GM18861 (cell line): ENCODE data around the gene INPP4B.

ENCODE experiments used
- ATAC-seq: cut with Tn5 transposase; IDR thresholded peaks from one replicate; pipeline ENCODE4 v1.9.1; 2021; ENCODE audit not compliant: unreplicated experiment

Gene INPP4B

GRCh38 chr4:142741995-142742394 is 104.1 kb downstream of the INPP4B start:
- ATAC-seq = no peak

DNA sequence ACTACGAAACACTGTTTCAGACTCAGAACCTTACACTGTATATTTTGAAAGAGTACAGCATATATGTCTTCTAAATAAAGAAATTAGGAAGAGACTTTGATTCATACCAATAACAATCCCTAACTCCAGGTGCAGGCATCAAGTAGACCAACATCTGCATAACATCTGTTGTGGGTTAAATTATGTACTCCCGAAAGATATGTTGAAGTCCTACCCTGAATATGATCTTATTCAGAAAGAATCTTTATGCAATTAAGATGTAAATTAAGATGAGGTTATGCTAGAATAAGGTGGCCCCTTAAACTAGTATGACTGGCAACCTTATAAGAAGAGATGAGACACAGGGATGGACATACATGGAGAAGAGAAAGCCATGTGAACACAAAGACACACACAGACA is 117.9 kb downstream of the INPP4B start:
- no peak for ATAC-seq

DNA sequence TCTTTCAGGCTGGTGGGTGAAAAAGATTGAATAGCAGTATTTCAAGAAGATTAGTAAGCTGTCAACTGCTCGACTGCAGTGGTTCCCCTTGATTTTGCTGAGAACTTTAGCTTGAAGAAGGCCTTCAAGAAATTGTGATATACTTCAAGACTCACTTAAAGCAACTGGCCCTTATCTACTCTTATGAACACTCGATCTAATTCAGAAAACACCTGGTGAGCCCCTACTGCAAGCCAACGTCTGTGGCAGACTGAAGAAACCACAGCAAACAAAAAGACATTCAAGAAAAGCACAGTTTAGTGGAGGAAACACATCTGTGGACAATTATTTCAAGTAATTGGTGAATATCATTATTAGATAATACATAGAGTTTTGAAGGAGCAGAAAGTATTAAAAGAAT is 119.0 kb downstream of the INPP4B start:
- no peak for ATAC-seq

DNA sequence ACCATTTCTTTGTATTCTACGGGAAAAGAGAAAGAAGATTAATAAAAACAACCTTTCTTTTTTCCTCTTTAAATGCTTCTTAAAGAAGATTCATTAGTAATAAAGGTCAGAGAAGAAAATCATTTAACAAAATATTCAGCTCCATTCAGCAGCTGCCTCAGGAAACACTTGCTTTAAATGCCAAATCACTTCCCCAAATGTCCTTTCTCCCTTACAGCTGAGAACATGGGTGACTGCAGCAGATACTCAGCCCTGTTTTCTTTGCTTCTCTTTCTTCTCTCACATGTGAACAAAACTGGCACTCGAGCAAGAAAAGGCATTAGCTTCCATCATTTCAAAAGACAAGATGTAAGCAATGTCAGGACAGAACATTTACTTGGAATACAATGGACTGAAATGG is 120.2 kb downstream of the INPP4B start:
- ATAC-seq = no peak

DNA sequence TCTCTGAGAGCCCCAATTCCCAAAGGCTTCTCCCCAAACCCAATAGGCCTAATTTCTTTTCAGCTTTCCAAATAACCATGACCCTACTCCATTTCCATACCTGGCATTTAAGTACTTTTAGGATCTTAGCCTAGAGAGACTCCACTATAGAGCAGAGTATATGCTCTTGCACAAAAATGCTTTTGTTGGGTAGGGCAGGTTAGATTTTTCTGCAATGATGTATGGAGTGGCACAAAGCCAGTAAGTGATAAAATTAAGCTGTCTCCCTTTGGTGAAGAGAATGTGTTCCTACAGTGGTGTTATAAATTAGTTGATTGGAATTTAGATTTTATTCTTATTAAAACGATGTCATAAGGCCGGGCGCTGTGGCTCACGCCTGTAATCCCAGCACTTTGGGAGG is 124.9 kb downstream of the INPP4B start:
- ATAC-seq = no peak

DNA sequence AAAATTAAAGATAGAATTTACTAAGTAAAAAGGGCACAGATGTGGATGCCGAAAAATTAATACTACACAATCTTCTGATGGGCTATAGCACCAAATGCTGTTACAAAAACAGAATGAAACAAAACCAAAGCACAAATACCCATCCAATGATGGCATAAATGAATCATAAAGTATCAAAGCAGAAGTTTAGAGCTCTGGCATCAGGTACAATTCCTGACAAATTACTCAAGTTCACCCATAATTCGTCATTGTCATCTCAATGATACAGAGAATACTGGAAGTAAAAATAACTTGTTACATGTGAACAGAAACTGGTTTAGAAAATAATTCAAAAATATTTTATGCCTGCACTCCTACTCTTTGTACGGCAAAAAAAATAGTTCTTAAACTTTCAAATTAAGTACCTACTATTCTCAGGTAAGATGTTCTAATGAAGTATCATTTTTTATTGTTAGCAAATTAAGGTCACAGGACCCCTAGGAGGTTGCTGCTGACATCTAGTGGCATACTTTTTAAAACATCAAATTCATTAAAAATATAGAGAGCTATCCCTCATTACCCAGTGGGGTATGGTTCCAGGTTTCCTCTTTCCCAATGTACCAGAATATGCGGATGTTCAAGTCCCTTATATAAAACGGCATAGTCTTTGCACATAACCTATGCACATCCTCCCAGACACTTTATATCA is 126.1 kb downstream of the INPP4B start:
- ATAC-seq = no peak

DNA sequence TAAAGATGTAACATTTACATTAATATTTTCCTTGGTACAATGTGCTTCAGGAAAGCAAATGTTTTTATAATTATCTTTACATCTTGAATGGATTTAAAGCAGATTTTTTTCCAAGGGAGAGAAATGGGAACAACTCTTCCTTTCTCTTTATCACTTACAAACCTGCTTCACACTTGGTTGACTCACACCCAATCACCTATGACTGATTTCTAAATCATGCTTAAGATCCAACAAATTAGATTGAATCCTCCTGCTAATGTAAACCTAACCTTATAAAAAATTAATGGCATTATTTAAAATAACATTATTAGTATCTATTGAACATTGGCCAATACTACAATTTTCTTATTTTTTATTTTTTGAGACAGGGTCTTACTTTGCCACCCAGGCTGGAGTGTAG is 127.1 kb downstream of the INPP4B start:
- no peak for ATAC-seq

- no peak for ATAC-seq
These were observed 130.4 kb downstream of the INPP4B start for GRCh38 chr4:142715727-142716126.

GRCh38 chr4:142713282-142714030 is 132.6 kb downstream of the INPP4B start:
- no peak for ATAC-seq

DNA sequence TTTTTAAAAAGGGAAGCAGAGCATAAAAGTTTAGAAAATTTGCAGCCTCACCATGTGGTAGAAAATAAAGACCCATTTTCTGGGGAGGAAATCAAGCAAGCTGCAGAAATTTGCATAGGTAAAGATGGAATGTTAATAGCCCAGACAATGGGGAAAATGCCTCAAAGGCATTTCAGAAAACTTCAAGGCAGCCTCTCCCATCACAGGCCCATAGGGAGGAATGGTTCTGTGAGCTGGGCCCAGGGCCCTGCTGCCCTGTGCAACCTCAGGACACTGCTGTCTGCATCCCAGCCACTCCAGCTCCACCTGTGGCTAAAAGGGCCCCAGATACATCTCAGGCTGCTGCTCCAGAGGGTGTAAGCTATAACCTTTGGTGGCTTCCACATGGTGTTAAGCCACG is 137.9 kb downstream of the INPP4B start:
- no peak for ATAC-seq

GRCh38 chr4:142707401-142707800 is 138.7 kb downstream of the INPP4B start:
- no peak for ATAC-seq

GRCh38 chr4:142706381-142706780 is 139.7 kb downstream of the INPP4B start:
- no peak for ATAC-seq

- no peak for ATAC-seq
These were observed 140.3 kb downstream of the INPP4B start for GRCh38 chr4:142705820-142706219.

DNA sequence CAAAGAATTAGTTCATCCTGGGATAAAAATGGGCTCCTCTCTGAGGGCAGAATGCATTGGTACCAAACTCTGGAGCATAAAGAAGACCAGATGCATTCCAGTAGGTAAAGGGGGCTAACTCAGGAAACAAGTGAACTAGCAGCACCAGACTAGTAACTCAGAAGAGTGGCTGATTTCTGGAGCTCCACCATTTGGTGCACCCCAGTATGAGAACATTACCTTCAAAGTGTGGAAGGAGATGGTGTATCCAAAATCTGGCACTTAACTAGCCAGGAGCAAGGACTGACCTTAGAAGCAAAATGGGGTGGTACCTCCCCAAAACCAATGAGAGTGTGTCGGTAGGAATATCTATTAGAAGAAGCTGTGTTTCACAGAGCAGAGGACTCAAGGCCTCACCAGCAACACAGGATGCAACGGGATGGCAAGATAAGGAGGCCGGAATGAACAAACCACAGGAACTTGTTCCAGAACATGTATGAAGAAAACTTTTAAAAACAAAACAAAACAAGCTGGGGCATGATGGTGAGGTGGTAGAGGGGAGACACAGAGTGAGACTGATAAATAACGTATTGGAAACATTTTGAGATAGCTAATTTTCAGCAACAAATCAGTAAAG is 142.3 kb downstream of the INPP4B start:
- ATAC-seq = no peak

GRCh38 chr4:142701017-142701416 is 145.1 kb downstream of the INPP4B start:
- ATAC-seq = no peak

- ATAC-seq = no peak
These were observed 145.6 kb downstream of the INPP4B start for GRCh38 chr4:142700531-142700930.

- ATAC-seq = no peak
These were observed 147.5 kb downstream of the INPP4B start for GRCh38 chr4:142698552-142698951.

- ATAC-seq = no peak
These were observed 148.2 kb downstream of the INPP4B start for GRCh38 chr4:142697928-142698327.

DNA sequence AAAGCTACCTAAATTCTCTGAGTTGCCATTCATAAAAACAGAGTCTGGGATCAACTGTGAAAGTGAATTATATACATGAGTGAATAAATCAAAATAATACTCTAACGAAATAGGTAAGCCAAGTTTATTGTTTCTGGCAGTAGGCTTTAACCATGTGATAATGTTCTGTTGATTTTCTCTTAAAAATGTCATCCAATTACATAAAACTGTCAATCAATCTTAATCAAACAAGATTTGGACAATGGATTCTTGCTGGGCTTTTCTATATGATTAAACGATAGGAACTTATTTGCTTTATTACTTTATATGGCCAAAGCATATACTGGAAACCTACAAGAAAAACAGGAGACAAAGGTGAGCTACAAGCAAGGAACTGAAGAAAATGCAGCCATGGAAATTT is 148.8 kb downstream of the INPP4B start:
- ATAC-seq = no peak

DNA sequence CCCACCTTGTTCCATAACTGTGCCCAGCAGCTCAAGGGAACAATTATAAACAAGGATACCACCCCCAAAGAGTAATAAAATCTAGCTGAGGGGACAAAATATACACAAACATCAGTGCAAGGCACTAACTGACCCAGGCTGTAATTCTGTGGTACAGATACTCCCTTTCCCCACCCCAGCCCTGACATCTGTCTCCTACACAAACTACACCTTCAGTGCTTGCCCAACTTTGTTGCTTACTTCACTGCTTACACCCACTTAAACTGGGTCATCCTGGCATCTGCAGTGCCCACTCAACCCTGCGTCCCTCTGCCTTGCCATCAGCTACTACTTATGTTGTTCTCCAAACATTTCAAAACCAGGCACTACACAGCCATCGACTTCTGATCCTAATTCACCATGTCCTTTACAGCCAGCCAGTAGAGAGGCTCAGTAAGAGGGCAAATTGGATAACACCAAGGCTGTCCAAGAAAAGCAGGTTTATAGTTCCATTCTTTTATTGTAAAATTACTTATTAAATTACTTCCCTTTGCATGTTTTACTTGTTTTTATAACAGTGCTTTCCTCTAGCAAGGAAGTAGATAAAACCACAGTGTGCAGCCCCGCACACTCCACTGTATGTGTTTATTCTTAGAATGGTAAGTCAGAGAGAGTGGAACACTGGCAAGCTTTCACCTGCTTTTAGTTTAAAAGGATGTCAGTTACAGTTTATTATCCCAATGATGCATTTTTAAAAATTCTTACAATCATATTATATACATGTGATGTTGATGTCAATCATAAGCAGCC is 149.6 kb downstream of the INPP4B start:
- ATAC-seq = no peak

- no peak for ATAC-seq
These were observed 155.5 kb downstream of the INPP4B start for GRCh38 chr4:142690406-142691163.
